ENCODE data around the gene ERFL.

- TF ChIP-seq CTCF (IDR thresholded peaks at IDR 0.05; ENCODE audit: low read depth, low read length) = no peak
- no peak for TF ChIP-seq EZH2phosphoT487 (IDR thresholded peaks at IDR 0.05; ENCODE audit: low read depth)
Measured at GRCh38 chr19:41904118-41904870, 24.0 kb downstream of the ERFL start.

Measured in OCI-LY3 (cell line).